Renal pelvis (tissue), 4 donors: ENCODE measurements around the gene OR2T1. TPM values are rescaled to one million over a fixed set of nuclear protein-coding genes. Genes with fewer than 3 reads are reported as not detected.
"Not testable (repeated sequence)": the region's sequence is repeated elsewhere in the genome, so short reads cannot be mapped to it uniquely, and the experiment has no call there.

Experiments used
- DNase-seq: peaks from one replicate; pipeline ENCODE4 v3.0.0-alpha.2; 2013
- polyA plus RNA-seq, 3 donors: library from polyadenylated mRNA; unstranded; fragments of 120-200 nt; gene quantifications; one replicate each; pipeline ENCODE4 v1.2.1, GENCODE V29; 2013; ENCODE audit not compliant: insufficient read length in 3 of 3

OR2T1 gene
- polyA plus RNA-seq, 3 donors = not detected

- DNase-seq = not testable (repeated sequence)
Measured at GRCh38 chr1:248434913-248435312, 32.1 kb downstream of the OR2T1 start.

- not testable (repeated sequence) for DNase-seq
Measured at GRCh38 chr1:248436303-248436702, 33.5 kb downstream of the OR2T1 start.

- not testable (repeated sequence) for DNase-seq
Measured at GRCh38 chr1:248438668-248439067, 35.8 kb downstream of the OR2T1 start.

GRCh38 chr1:248439283-248439682 lies 36.4 kb downstream of the OR2T1 start:
- not testable (repeated sequence) for DNase-seq

GRCh38 chr1:248442500-248443277 lies 39.8 kb downstream of the OR2T1 start:
- DNase-seq = not testable (repeated sequence)

GRCh38 chr1:248444603-248445002 lies 41.8 kb downstream of the OR2T1 start:
- DNase-seq = not testable (repeated sequence)

GRCh38 chr1:248445399-248445798 lies 42.6 kb downstream of the OR2T1 start, which contains the start of gene OR2T2:
Gene OR2T2, plus strand, starts transcription at chr1:248445637. Its CDS starts 7,161 bp downstream, at chr1:248452798.
- not testable (repeated sequence) for DNase-seq

GRCh38 chr1:248448409-248449074 lies 45.7 kb downstream of the OR2T1 start:
- DNase-seq = not testable (repeated sequence)

GRCh38 chr1:248449821-248450465 lies 47.1 kb downstream of the OR2T1 start:
- not testable (repeated sequence) for DNase-seq

- not testable (repeated sequence) for DNase-seq
Measured at GRCh38 chr1:248450466-248451145, 47.8 kb downstream of the OR2T1 start.

GRCh38 chr1:248453619-248454018 lies 50.8 kb downstream of the OR2T1 start:
- DNase-seq = not testable (repeated sequence)

GRCh38 chr1:248455045-248455444 lies 52.2 kb downstream of the OR2T1 start:
- DNase-seq = not testable (repeated sequence)

GRCh38 chr1:248456635-248457034 lies 53.8 kb downstream of the OR2T1 start:
- DNase-seq = not testable (repeated sequence)

Other genes starting within 250 kb of the OR2T1 start
- gene OR2M2, start 228.2 kb upstream of the OR2T1 start, polyA plus RNA-seq = not detected
- under 1 TPM; 0.03 to 0.04 (median 0.03) TPM for gene OR2M3, start 205.8 kb upstream of the OR2T1 start, polyA plus RNA-seq
- under 1 TPM; 0.03 to 0.12 (median 0.08) TPM for gene OR2M4, start 171.6 kb upstream of the OR2T1 start, polyA plus RNA-seq
- gene OR2T33, start 125.1 kb upstream of the OR2T1 start, polyA plus RNA-seq = not detected
- gene OR2T12, start 99.6 kb upstream of the OR2T1 start, polyA plus RNA-seq = under 1 TPM; 0.03 to 0.09 (median 0.09) TPM
- not detected for gene OR2M7, start 78.5 kb upstream of the OR2T1 start, polyA plus RNA-seq
- gene OR14C36, start 54.3 kb upstream of the OR2T1 start, polyA plus RNA-seq = not detected
- not detected for gene OR2T4, start 41.4 kb upstream of the OR2T1 start, polyA plus RNA-seq
- gene OR2T6, start 27.3 kb upstream of the OR2T1 start, polyA plus RNA-seq = under 1 TPM in 1 of 3 donors, not detected in 2; 0.04 TPM
- gene OR2T2, start 42.6 kb downstream of the OR2T1 start, polyA plus RNA-seq = not detected
- gene OR2T3, start 70.3 kb downstream of the OR2T1 start, polyA plus RNA-seq = not detected
- not detected for gene OR2T5, start 85.5 kb downstream of the OR2T1 start, polyA plus RNA-seq
- under 1 TPM in 1 of 3 donors, not detected in 2; 0.05 TPM for gene OR2G6, start 105.0 kb downstream of the OR2T1 start, polyA plus RNA-seq
- gene OR2T29, start 159.7 kb downstream of the OR2T1 start, polyA plus RNA-seq = not detected
- not detected for gene OR2T34, start 171.7 kb downstream of the OR2T1 start, polyA plus RNA-seq
- gene OR2T10, start 194.7 kb downstream of the OR2T1 start, polyA plus RNA-seq = under 1 TPM in 2 of 3 donors, not detected in 1; 0.04 to 0.36 TPM
- gene OR2T11, start 232.0 kb downstream of the OR2T1 start, polyA plus RNA-seq = under 1 TPM in 1 of 3 donors, not detected in 2; 0.04 TPM
- gene OR2T35, start 242.2 kb downstream of the OR2T1 start, polyA plus RNA-seq = not detected